Right atrium auricular region (tissue), 2 donors: ENCODE data around the gene RBCK1. TPM values are rescaled to one million over a fixed set of nuclear protein-coding genes. Genes with fewer than 3 reads are reported as not detected.
"Not testable (repeated sequence)": the region's sequence is repeated elsewhere in the genome, so short reads cannot be mapped to it uniquely, and the experiment has no call there.

Source experiments
- DNase-seq: peaks from one replicate; pipeline ENCODE4 v3.0.0-alpha.2; 2019; ENCODE audit warnings: low spot score
- H3K27ac ChIP-seq, 2 donors: fragments of 200-600 bp; sonication (generic); 1 replicate in 1 of 2; 2 replicates in 1 of 2; pipeline ENCODE4 v1.5.1; 2016 to 2019
- H3K27me3 ChIP-seq, 2 donors: fragments of 200-600 bp; sonication (generic); one replicate each; pipeline versions ENCODE4 v1.5.1 to v1.6.0; 2017 to 2019
- H3K36me3 ChIP-seq: fragments of 200-600 bp; sonication (generic); one replicate; pipeline ENCODE4 v1.5.1; 2016
- H3K4me1 ChIP-seq, 2 donors: fragments of 200-600 bp; sonication (generic); one replicate each; pipeline versions ENCODE4 v1.5.1 to v1.6.0; 2017 to 2019
- H3K4me3 ChIP-seq, 2 donors: fragments of 200-600 bp; sonication (generic); 1 replicate in 1 of 2; 2 replicates in 1 of 2; pipeline ENCODE4 v1.5.1; 2017 to 2019; ENCODE audit warnings: mild to moderate bottlenecking in 1 of 2, moderate library complexity in 1 of 2
- H3K9me3 ChIP-seq, 2 donors: fragments of 200-600 bp; sonication (generic); one replicate each; pipeline ENCODE4 v1.5.1; 2019
- total RNA-seq, 2 donors: library from RNA; depleted of rRNA; stranded (reverse); fragments of >200 nt; gene quantifications; one replicate each; pipeline ENCODE4 v1.1.0, GENCODE V29; 2016
- TF ChIP-seq, protein P1 (sequence below), 2 donors: fragments of 200-600 bp; sonication (generic); IDR thresholded peaks; one replicate each; pipeline ENCODE4 v1.5.1; 2019; ENCODE audit warnings: antibody characterized with exemption in 2 of 2

RBCK1 gene
- total RNA-seq, 2 donors from 2014 or later, result 43.6 to 48.8 TPM

DNA sequence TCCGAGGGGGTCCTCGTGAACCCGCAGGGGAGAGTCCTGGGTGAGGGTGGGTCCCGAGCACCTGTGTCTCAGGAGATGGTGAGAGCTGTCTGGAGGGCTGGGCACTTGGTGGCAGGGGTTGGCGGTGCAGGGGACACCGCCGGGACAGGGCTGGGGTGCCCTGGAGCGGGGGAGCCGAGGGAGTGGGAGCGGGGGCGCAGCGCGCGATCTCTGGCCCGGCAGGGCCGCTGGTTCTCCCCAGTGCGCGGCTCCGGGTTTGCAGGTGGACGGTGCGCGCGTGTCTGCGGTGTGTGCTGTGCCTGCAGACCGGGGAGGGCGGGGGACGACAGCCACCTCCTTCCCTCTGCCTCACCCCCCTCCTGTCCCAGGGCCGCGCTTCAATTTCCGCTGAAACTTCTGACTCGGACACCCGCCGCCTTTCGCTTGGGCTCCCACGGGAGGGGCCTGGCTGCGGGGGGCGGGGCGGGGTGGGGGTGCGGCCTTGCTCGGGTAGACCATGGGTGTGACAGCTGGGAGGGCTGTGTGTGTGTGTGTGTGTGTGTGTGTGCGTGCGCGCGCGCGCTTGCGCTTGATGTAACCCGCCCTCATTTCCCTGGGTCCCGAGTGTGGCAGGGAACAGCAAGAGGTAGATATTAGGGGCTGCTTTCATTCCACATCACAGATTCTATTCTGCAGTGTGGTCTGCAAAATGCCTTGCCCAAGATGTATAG, 26.4 kb upstream of the RBCK1 start:
- no peaks in the 10 kb centered on the region for H3K36me3 ChIP-seq
- DNase-seq, result peak; percentile 69
- H3K4me1 ChIP-seq, result peaks cover 0 to 18% of the 10 kb centered on the region in 2 donors
- H3K9me3 ChIP-seq, result no peaks in the 10 kb centered on the region
- no peaks in the 10 kb centered on the region for H3K27me3 ChIP-seq
- TF ChIP-seq, protein P1, sequence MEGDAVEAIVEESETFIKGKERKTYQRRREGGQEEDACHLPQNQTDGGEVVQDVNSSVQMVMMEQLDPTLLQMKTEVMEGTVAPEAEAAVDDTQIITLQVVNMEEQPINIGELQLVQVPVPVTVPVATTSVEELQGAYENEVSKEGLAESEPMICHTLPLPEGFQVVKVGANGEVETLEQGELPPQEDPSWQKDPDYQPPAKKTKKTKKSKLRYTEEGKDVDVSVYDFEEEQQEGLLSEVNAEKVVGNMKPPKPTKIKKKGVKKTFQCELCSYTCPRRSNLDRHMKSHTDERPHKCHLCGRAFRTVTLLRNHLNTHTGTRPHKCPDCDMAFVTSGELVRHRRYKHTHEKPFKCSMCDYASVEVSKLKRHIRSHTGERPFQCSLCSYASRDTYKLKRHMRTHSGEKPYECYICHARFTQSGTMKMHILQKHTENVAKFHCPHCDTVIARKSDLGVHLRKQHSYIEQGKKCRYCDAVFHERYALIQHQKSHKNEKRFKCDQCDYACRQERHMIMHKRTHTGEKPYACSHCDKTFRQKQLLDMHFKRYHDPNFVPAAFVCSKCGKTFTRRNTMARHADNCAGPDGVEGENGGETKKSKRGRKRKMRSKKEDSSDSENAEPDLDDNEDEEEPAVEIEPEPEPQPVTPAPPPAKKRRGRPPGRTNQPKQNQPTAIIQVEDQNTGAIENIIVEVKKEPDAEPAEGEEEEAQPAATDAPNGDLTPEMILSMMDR (IDR thresholded peaks at IDR 0.05), result no peak
- H3K4me3 ChIP-seq, result peak overlapping the region; percentile 54 to 64
- peak overlapping the region; percentile 30 to 47 for H3K27ac ChIP-seq

DNA sequence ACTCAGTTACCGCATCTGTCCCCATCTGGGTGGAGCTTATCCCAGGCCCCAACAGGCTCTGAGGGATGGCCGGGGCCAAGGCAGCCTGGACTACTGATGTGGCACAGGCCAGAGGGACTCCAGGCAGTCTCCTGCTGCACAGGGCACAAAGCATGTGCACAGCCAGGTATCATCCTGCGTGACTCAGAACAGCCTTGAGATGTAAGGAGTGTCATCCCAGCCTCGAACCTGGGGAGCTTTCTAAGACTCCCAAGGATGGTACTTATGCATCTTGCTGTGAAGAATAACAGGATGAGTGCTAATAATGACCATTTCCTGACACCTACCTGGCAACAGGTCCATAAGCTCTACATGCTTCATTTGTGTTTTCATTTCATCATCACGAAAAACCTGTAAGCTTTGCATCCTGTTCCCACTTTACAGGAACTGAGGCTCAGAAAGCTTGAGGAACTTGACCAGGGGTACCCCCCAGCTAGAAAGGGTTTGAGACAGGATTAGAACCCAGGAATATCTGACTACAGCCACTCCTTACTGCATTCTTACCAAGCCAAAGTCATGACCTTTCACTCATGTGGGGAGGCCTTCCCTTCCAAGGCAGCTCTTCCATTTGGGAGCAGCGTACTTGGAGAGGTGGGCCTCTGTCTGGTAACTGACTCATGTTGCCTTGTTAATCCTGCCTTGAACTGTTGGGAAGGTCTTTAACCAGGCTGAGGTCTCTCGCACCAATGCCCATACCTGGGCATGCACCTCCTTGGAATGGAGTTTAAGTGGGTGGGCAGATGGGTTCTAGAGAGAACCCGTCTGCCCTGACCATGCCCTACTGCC, 25.6 kb upstream of the RBCK1 start:
- TF ChIP-seq, protein P1 (IDR thresholded peaks at IDR 0.05), result no peak
- H3K27ac ChIP-seq, result no peak overlapping the region
- no peaks in the 10 kb centered on the region for H3K9me3 ChIP-seq
- no peaks in the 10 kb centered on the region for H3K36me3 ChIP-seq
- no peak for DNase-seq
- peaks cover 0 to 18% of the 10 kb centered on the region in 2 donors for H3K4me1 ChIP-seq
- H3K27me3 ChIP-seq, result no peaks in the 10 kb centered on the region
- peak overlapping the region in 1 of 2 donors; percentile 64 for H3K4me3 ChIP-seq

DNA sequence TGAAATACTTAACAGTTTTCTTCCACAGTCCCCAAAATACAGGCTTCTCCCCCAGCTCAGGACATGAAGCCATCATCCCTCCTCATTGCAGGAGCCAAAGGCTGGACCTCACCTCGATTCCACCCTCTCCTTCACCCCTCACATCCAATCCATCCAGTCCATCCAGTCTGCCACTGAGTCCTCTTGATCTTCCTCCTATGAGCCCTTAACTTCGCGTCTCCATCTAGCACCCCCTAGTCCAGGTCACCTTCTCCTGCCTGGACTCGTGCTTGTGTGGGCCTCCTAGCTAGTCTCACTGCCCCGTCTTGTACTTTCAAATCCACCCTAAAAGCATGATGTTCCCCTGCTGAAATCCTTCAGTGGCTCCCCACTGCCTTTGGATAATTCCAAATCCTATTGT, 24.2 kb upstream of the RBCK1 start:
- peaks cover 0 to 18% of the 10 kb centered on the region in 2 donors for H3K4me1 ChIP-seq
- no peak overlapping the region for H3K27ac ChIP-seq
- no peak overlapping the region for H3K4me3 ChIP-seq
- H3K27me3 ChIP-seq, result no peaks in the 10 kb centered on the region
- no peaks in the 10 kb centered on the region for H3K9me3 ChIP-seq
- DNase-seq, result no peak
- TF ChIP-seq, protein P1 (IDR thresholded peaks at IDR 0.05), result no peak
- H3K36me3 ChIP-seq, result peaks cover under 1% of the 10 kb centered on the region

DNA sequence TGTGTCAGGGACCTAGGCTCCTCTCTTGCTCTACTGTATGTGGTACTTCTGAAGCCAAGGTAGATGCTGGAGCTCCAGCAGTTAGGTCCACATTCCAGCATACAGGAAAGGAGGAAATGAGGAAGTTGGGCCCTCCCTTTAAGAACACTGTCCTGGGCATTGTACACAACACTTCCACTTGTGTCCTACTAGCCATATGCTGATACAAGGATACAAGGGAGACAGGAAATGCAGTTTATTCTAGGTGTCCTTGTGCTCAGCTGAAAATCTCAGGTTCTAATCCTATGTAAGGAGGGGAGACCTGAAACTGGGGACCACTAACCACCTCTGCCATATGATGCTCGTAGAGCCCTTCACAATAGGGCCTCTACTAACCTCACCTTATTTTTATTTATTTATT, 23.4 kb upstream of the RBCK1 start:
- Histone ChIP-seq H3K9me3 (no peaks in the 10 kb centered on the region), H3K36me3 (peaks cover 7% of the 10 kb centered on the region), H3K27me3 (no peaks in the 10 kb centered on the region), H3K4me1 (peaks cover 0 to 18% of the 10 kb centered on the region in 2 donors), H3K4me3 (no peak overlapping the region), H3K27ac (no peak overlapping the region)
- no peak for DNase-seq
- TF ChIP-seq, protein P1 (IDR thresholded peaks at IDR 0.05), result no peak

DNA sequence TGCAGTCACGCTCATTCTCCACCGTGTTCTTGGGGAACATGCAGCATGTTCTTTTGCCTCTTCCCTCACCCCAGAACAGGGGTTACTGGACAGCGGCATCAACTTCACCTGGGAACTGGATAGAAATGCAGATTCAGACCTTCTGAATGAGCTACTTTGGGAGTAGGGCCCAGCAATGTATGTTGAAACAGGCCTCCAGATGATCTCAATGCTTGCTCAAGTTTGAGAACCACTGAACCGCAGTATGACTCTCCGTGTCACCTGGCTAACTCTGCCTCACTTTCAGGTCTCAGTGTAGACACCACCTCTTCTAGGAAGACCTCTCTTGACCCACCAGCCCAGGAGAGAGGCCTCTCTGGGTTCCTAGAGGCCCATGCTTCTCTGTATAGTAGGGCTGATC, 22.7 kb upstream of the RBCK1 start:
- Histone ChIP-seq H3K9me3 (no peaks in the 10 kb centered on the region), H3K4me3 (no peak overlapping the region), H3K4me1 (peaks cover 0 to 18% of the 10 kb centered on the region in 2 donors), H3K27me3 (no peaks in the 10 kb centered on the region), H3K27ac (no peak overlapping the region), H3K36me3 (peaks cover 7% of the 10 kb centered on the region)
- TF ChIP-seq, protein P1 (IDR thresholded peaks at IDR 0.05), result no peak
- DNase-seq, result no peak

DNA sequence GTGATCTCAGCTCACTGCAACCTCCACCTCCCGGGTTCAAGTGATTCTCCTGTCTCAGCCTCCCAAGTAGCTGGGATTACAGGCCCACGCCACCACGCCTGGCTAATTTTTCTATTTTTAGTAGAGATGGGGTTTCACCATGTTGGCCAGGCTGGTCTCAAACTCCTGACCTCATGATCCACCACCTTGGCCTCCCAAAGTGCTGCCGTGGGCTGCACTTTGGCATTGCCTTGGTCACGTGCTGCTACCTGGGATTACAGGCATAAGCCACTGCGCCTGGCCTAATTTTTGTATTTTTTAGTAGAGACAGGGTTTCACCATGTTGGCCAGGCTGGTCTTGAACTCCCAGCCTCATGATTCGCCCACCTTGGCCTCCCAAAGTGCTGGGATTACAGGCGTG, 21.5 kb upstream of the RBCK1 start:
- H3K4me1 ChIP-seq, DNase-seq, H3K9me3 ChIP-seq, H3K4me3 ChIP-seq, H3K36me3 ChIP-seq, H3K27me3 ChIP-seq, H3K27ac ChIP-seq: not testable (repeated sequence)
